Tibial artery (tissue), 4 donors: ENCODE measurements around the gene CREB3L2.

ENCODE experiments used
- DNase-seq, 2 donors: peaks; one replicate each; pipeline ENCODE4 v3.0.0-alpha.2; 2019
- H3K27ac ChIP-seq, 2 donors: fragments of 200-600 bp; sonication (generic) in 1 of 2; 1 replicate in 1 of 2; 2 replicates in 1 of 2; pipeline ENCODE4 v1.5.1; 2018 to 2019; ENCODE audit warnings: mild to moderate bottlenecking in 1 of 2
- H3K27me3 ChIP-seq, 2 donors: fragments of 200-600 bp; sonication (generic) in 1 of 2; one replicate each; pipeline versions ENCODE4 v1.5.1 to v1.6.0; 2016 to 2019
- H3K36me3 ChIP-seq, 3 donors: fragments of 200-600 bp; sonication (generic) in 2 of 3; one replicate each; pipeline ENCODE4 v1.5.1; 2016 to 2019; ENCODE audit warnings: mild to moderate bottlenecking in 2 of 3
- H3K4me1 ChIP-seq, 4 donors: fragments of 200-600 bp; sonication (generic) in 2 of 4; 1 replicate in 3 of 4; 2 replicates in 1 of 4; pipeline ENCODE4 v1.5.1; 2016 to 2019
- H3K4me3 ChIP-seq, 2 donors: fragments of 200-600 bp; sonication (generic) in 1 of 2; 1 replicate in 1 of 2; 2 replicates in 1 of 2; pipeline ENCODE4 v1.5.1; 2018 to 2019; ENCODE audit warnings: mild to moderate bottlenecking in 2 of 2
- H3K9me3 ChIP-seq, 3 donors: fragments of 200-600 bp; sonication (generic) in 1 of 3; one replicate each; pipeline ENCODE4 v1.5.1; 2016 to 2019
- CTCF ChIP-seq, 2 experiments: fragments of 200-600 bp in 1 of 2; fragments of 450-650 bp in 1 of 2; IDR thresholded peaks; one replicate each; pipeline ENCODE4 v1.5.1; 2017 to 2019; ENCODE audit warnings: antibody characterized with exemption in 2 of 2, mild to moderate bottlenecking in 1 of 2, moderate library complexity in 1 of 2
- intact Hi-C: fragments of 100-400 bp; cut with DNase I; formaldehyde crosslinking; loops from one replicate; pipeline ENCODE4 v1.15.0; 2023; ENCODE audit warnings: low total_unique reads

CREB3L2 gene

GRCh38 chr7:137962491-137962874 is 39.4 kb downstream of the CREB3L2 start:
- Histone ChIP-seq H3K27me3 (no peaks in the 10 kb centered on the region), H3K9me3 (no peaks in the 10 kb centered on the region), H3K4me3 (no peak overlapping the region), H3K27ac (peak overlapping the region; percentile 14 to 59), H3K36me3 (no peaks in the 10 kb centered on the region), H3K4me1 (peaks cover 0 to 92% (median 49%) of the 10 kb centered on the region in 4 donors)
- intact Hi-C loops, result no loop called here
- TF ChIP-seq CTCF (IDR thresholded peaks at IDR 0.05), result no peak
- DNase-seq, result no peak

- intact Hi-C loops, result no loop called here
- peak overlapping the region; percentile 14 to 59 for H3K27ac ChIP-seq
- peaks cover 0 to 92% (median 49%) of the 10 kb centered on the region in 4 donors for H3K4me1 ChIP-seq
- TF ChIP-seq CTCF (IDR thresholded peaks at IDR 0.05), result no peak
- H3K36me3 ChIP-seq, result no peaks in the 10 kb centered on the region
- peak; percentile 54 to 78 for DNase-seq
- no peak overlapping the region for H3K4me3 ChIP-seq
- no peaks in the 10 kb centered on the region for H3K27me3 ChIP-seq
- no peaks in the 10 kb centered on the region for H3K9me3 ChIP-seq
Measured at GRCh38 chr7:137961200-137962177, 40.4 kb downstream of the CREB3L2 start.

DNA sequence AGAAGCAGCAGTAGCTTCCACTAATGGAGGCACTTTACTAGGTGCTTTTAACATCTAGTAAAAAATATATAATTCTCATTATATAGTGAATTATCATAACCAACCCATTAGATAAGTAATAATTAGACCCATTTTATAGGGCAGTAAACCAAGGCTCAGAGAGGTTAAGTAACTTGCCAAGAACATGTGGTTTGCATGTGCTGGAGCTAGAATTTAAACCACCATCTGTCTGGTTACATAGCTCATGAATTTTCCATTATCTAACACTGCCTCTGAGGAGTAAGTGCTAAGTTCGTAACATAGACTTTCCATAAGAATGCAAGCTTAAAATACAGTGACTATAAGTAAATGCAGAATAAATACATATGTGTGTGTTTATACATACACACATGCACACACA is 41.9 kb downstream of the CREB3L2 start:
- Histone ChIP-seq H3K27me3 (no peaks in the 10 kb centered on the region), H3K9me3 (no peaks in the 10 kb centered on the region), H3K36me3 (no peaks in the 10 kb centered on the region), H3K4me3 (no peak overlapping the region), H3K4me1 (peaks cover 0 to 92% (median 54%) of the 10 kb centered on the region in 4 donors), H3K27ac (peak overlapping the region; percentile 21 to 77)
- no peak for TF ChIP-seq CTCF (IDR thresholded peaks at IDR 0.05)
- no peak for DNase-seq
- intact Hi-C loops, result no loop called here

GRCh38 chr7:137958470-137959431 is 43.1 kb downstream of the CREB3L2 start:
- Histone ChIP-seq H3K27ac (peak overlapping the region; percentile 77 to 80), H3K36me3 (no peaks in the 10 kb centered on the region), H3K27me3 (no peaks in the 10 kb centered on the region), H3K4me1 (peaks cover 0 to 92% (median 60%) of the 10 kb centered on the region in 4 donors), H3K9me3 (no peaks in the 10 kb centered on the region), H3K4me3 (no peak overlapping the region)
- intact Hi-C loops, result no loop called here
- DNase-seq, result no peak
- TF ChIP-seq CTCF (IDR thresholded peaks at IDR 0.05), result no peak

- no peak overlapping the region for H3K4me3 ChIP-seq
- TF ChIP-seq CTCF (IDR thresholded peaks at IDR 0.05), result no peak
- DNase-seq, result peak; percentile 74 to 90
- H3K9me3 ChIP-seq, result no peaks in the 10 kb centered on the region
- no peaks in the 10 kb centered on the region for H3K36me3 ChIP-seq
- intact Hi-C loops, result no loop called here
- peaks cover 0 to 92% (median 65%) of the 10 kb centered on the region in 4 donors for H3K4me1 ChIP-seq
- H3K27ac ChIP-seq, result peak overlapping the region; percentile 77 to 80
- no peaks in the 10 kb centered on the region for H3K27me3 ChIP-seq
Measured at GRCh38 chr7:137957887-137958286, 44.0 kb downstream of the CREB3L2 start.
